Measurements from ENCODE around the gene MYH6. TPM values are rescaled to one million over a fixed set of nuclear protein-coding genes. Genes with fewer than 3 reads are reported as not detected.

MYH6 gene
- total RNA-seq, 1 experiment from 2014 or later, result 0.07 TPM

DNA sequence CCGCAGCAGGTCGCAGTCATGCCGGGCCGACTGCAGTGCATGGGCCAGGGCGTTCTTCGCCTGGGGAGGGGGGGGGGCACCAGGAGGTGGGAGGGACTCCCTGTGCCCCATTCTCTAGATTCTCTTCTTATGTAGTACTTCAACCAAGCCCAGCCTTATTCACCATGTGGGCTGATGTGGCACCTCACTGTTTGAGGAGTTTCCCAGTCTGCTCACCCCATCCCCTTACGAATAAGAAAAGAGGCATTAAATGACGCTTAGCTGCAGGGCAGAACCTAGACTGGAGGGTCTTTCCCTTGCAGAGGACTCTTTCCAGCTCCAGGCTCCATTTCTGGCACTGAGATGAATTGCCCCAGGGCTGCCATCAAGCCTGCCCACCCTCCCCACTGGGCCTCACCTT, 19.1 kb downstream of the MYH6 start:
- peaks cover 52% of the 10 kb centered on the region for H3K27me3 Mint-ChIP-seq (ENCODE audit: low read depth)
- WGBS (ENCODE audit: extremely low coverage, insufficient read length, low lambda C conversion rate), result no CpG with 5 or more reads among the region's 8 CpGs
- H2AFZ ChIP-seq (ENCODE audit: low read length), result no peak overlapping the region

More for the DNA sequence above, 19.1 kb downstream of the MYH6 start:
- no peak for TF ChIP-seq CTCF (conservative IDR thresholded peaks at IDR 0.05)
- no peak overlapping the region for H3T11ph ChIP-seq (ENCODE audit: low read length)
- no peaks in the 10 kb centered on the region for H3K79me1 ChIP-seq (ENCODE audit: insufficient read depth, low read depth, low read length, poor library complexity, severe bottlenecking)
- no peak overlapping the region for H3K14ac ChIP-seq (ENCODE audit: insufficient read depth, low read length)
- H4K5ac ChIP-seq (ENCODE audit: insufficient read length, low read depth, low read length), result no peak overlapping the region
- H3K27me3 ChIP-seq (ENCODE audit: insufficient read depth, low read length), result no peaks in the 10 kb centered on the region
- H3K9me3 ChIP-seq (ENCODE audit: control insufficient read depth, low read depth, low read length), result no peaks in the 10 kb centered on the region
- H3K79me2 ChIP-seq (ENCODE audit: insufficient read depth, low read length), result no peaks in the 10 kb centered on the region
- H2BK15ac ChIP-seq (ENCODE audit: low read depth, low read length), result no peak overlapping the region
- no peak overlapping the region for H3K27ac ChIP-seq (ENCODE audit: insufficient read length, low read depth, low read length)
- H4K8ac ChIP-seq (replicated peaks; ENCODE audit: insufficient read length, low read depth, low read length), result no peak overlapping the region
- H3K9ac ChIP-seq (ENCODE audit: extremely low read depth, insufficient read length, low read length), result no peak overlapping the region
- Mint-ChIP-seq H3K9me3 (0 out of 5 replicates have a peak, but pooled peaks cover 0 to 3% of the 10 kb centered on the region in 2 experiments), H3K4me1 (peaks cover 16 to 17% of the 10 kb centered on the region in 2 experiments), H3K4me3 (no peak overlapping the region), H3K36me3 (ENCODE audit: insufficient read depth in 1 of 3, low read depth in 3 of 3) (no peaks in the 10 kb centered on the region; a peak in 1 of 7 replicates), H3K27ac (peak overlapping the region in 1 of 3 experiments; percentile 73; a peak in 1 of 7 replicates)
- H2BK120ac ChIP-seq (ENCODE audit: low read depth, low read length, poor library complexity, severe bottlenecking), result no peak overlapping the region
- no peaks in the 10 kb centered on the region for H4K20me1 ChIP-seq (ENCODE audit: control insufficient read depth, insufficient read depth, insufficient read length)
- no peaks in the 10 kb centered on the region for H3K23me2 ChIP-seq (ENCODE audit: insufficient read length, low read depth, low read length, poor library complexity, severe bottlenecking)
- H3K4ac ChIP-seq (ENCODE audit: low read depth, low read length), result no peak overlapping the region
- no peak overlapping the region for H2BK12ac ChIP-seq (ENCODE audit: insufficient read length, low read depth, low read length)
- H2AK5ac ChIP-seq (ENCODE audit: insufficient read length, low read length), result no peak overlapping the region
- no peak overlapping the region for H4K91ac ChIP-seq (ENCODE audit: insufficient read length, low read depth, low read length)
- no peak overlapping the region for H3K23ac ChIP-seq (ENCODE audit: insufficient read length, low read depth, low read length)
- H3K56ac ChIP-seq (ENCODE audit: insufficient read length, low read depth, low read length), result no peak overlapping the region
- no peak for DNase-seq
- H2BK20ac ChIP-seq (ENCODE audit: low read depth, low read length, poor library complexity, severe bottlenecking), result no peak overlapping the region
- peaks cover 3% of the 10 kb centered on the region; the same call in 1 of the 2 replicates for H3K4me1 ChIP-seq (ENCODE audit: insufficient read depth, low read length)
- no peak overlapping the region for H3K4me2 ChIP-seq (ENCODE audit: insufficient read depth, insufficient read length, low read length)
- H3K18ac ChIP-seq (ENCODE audit: insufficient read length, low read depth, low read length), result no peak overlapping the region
- no peak overlapping the region for H2BK5ac ChIP-seq (ENCODE audit: insufficient read length, low read length)
